ENCODE measurements around the gene GRK5.

- TF ChIP-seq CTCF (IDR thresholded peaks at IDR 0.05; ENCODE audit: poor library complexity, severe bottlenecking) (no peak), EZH2 (IDR thresholded peaks at IDR 0.05; ENCODE audit: borderline replicate concordance, insufficient read depth, low read length, poor library complexity, severe bottlenecking) (no peak), REST (IDR thresholded peaks at IDR 0.05; ENCODE audit: borderline replicate concordance) (no peak), POLR2AphosphoS5 (IDR thresholded peaks at IDR 0.05) (no peak), EP300 (conservative IDR thresholded peaks at IDR 0.05; ENCODE audit: poor library complexity, severe bottlenecking) (no peak), SMC3 (conservative IDR thresholded peaks at IDR 0.05; ENCODE audit: poor library complexity) (no peak), TAF1 (IDR thresholded peaks at IDR 0.05; ENCODE audit: low read depth) (no peak), RAD21 (conservative IDR thresholded peaks at IDR 0.05) (no peak)
These were observed 295.3 kb downstream of the GRK5 start for GRCh38 chr10:119502618-119503155.
